HL-60/S4 treated with retinoic acid at 250 ng/mL for 4 days and 3 days (cell line): ENCODE results near the gene SLC27A3.

Experiments used
- in situ Hi-C: fragments of 300-500 bp; cut with MboI; formaldehyde crosslinking; loops from 2 replicates; pipeline ENCODE4 v1.7.0; 2022; ENCODE audit warnings: low sequenced_read_pairs

Gene SLC27A3

DNA sequence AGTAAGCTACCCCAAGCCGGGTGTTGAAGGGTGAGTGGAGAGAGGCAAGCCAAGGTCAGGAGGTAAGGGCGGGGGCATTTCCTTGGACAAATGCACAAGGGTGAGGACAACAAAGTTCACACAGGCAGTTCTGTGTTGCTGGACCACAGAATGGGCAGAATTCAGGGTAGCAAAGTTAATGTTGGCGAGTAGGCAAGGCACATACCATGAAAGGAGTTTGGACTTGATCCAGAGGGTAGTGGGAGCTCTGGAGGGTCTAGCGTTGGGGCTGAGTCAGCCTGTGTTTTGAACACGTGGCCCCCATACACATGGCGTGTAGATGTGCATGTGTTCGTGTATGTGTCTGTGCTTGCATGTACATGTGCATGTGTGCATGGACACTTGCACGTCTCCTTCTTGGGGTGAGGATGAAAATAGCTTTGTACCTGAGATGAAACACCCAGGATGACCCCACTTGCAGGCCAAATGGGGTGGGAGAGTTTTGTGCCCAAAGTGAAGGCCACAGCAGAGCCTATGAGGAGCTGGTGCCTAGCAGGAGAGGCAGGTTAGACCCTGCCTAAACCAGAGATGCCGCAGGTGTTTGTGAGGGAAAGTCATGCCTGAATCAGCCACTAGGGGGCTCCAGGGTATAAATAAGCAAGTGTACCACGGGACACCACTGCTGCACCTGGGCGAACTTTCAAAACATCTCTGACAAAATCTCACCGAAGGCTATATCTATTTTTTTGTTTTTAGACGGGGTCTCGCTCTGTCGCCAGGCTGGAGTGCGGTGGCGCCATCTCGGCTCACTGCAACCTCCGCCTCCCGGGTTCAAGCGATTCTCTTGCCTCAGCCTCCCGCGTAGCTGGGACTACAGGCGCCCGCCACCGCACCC lies 21.8 kb downstream of the SLC27A3 start:
- in situ Hi-C loops = no loop called here

DNA sequence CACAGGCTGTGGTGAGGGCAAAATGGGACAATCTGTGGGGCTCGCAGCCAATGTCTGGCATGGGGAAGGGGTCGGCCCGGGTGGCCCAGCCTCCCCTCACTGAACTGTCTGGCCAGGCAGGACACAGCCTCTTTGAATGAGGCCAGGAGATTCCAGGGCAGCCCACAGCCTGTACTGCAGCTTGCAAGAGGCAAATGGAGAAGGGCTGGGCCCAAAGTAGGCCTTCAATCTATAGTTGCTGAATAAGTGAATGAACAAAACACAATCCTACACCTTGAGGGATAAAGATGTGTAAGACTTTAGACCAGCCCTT lies 23.2 kb downstream of the SLC27A3 start:
- in situ Hi-C loops = no loop called here

DNA sequence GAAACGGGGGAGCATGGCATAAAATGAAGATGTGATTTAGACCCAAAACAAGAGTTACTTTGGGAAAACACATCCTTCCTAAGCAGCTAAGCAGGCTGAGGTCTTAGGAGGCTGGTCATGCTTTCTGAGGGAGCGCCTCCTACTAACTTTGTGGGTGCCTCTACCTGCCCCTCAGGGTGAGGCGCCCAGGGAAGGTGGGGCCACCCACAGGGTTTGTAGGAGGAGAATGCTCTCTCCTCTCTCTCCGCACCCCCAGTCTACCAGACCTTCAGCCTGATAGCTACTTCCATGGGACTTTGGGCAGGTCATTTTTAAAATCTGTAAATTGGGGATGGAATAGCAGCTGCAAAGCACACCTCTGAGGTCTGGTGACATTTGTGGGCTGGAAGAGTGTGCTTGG lies 23.8 kb downstream of the SLC27A3 start:
- in situ Hi-C loops = no loop called here

- in situ Hi-C loops = no loop called here
Observed at GRCh38 chr1:153799566-153800465, 24.6 kb downstream of the SLC27A3 start.

DNA sequence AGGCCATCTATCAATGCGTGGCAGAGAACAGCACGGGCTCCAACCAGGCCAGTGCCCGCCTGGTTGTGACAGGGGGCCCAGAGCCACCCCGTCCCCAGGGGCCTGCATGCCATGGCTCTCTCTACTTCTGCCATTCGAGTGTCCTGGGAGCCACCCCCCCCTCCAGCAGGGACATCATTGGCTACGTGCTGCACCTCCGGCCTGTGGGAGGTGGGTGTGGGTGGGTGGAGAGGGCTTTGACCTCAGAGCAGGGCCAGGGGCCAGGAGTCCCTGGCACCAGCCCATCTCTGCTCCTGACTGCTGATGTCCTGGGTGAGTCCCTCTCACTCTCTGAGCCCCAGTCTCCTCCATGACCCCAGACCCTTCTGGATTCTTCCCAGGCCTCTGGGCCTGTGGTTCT lies 25.3 kb downstream of the SLC27A3 start:
- in situ Hi-C loops = no loop called here

DNA sequence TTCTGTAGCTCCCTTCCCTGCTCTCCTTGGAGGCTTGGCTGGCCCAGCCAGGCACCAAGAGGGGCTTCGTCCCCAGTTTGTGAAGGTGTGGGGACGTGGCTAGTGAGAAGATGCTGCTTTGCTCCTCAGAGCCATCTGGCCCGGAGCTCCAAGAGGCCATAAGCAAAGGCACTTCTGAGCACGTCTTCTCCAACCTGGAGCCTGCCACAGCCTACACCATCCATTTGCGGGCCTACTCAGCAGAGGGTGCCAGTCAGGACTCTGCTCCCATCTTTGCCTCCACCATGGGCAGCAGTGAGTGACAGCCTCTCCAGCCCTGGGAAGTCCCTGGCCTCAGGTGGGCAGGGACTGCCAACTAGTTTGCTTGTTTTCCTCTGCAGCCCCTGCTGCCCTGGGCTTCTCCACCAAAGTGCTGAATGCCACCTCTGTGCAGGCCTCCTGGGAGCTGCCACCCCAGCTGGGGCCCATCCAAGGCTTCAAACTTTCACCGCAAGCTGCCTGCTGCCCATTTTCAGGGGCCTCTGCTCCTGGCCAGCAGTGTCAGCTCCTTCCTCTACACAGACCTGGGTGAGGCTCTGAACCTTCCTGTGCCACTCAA lies 25.9 kb downstream of the SLC27A3 start:
- in situ Hi-C loops = no loop called here

DNA sequence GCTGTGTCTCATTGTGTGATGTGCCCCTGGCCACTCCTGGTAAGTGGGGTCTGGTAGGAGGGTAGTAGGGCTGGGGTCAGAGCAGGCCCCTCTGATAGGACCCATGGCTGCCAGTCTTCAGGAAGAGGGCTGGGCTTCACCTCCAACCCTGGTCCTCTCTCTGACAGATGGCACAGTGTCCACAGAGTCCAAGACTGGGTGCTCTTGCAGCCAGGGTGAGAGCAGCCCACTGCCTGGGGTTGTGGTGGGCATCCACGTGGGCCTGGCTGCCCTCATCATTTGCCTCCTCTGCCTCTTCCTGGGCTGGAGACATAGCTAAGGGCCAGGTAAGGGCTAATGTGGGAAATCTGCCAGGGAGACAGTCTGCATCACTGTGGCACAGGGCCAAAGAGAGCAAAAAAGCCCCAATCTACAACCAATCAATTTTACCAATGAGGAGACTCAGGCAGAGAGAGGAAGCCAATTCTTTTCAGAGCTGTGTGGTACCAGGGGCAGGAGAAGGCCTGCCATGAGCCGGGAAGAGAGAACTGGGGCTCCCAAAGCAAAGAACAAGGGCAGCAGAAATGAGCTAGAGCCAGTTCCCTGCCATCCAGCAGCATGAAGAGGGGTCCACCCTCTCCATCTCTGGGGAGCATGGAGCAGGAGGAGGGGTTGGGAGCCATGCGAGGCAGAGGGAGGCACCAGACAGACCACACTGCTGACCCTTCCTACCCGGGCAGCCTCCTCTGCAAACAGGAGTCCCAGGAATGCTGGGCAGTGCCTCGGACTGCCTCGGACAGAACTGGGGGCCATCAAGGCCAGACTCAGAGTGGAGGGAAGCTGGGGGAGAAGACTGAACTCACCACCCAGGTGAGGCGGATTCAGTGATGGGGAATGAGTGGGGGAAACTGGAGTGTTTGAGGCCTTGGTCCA lies 26.8 kb downstream of the SLC27A3 start:
- in situ Hi-C loops = no loop called here

DNA sequence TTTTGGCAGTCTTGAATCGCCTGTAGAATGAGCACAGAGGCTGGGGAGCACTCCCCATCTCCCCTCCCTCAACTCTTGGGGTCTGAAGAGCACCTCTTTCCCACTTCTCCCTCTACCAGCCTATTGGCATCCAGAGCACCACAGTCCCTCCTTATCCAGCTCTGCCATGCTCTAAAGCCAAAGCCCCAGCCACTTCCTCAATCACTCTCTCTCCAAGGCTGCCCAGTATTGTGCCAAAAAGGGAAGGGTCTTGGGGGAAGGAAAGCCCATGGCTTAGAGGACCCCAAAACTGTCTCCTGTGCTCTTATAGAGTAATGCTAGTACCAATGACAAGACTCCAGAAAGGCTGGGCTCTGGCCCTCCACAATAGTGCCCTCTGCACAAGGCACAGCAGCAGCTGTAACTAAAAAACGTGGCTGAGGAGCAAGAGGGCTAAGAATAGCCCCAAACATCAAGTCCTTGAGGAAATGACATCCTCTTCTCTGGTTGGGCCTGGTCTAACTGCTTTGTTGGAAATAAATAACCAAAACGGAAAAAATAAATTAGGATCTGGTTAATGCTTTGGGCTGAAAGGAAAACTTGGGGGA lies 28.4 kb downstream of the SLC27A3 start:
- in situ Hi-C loops = no loop called here

DNA sequence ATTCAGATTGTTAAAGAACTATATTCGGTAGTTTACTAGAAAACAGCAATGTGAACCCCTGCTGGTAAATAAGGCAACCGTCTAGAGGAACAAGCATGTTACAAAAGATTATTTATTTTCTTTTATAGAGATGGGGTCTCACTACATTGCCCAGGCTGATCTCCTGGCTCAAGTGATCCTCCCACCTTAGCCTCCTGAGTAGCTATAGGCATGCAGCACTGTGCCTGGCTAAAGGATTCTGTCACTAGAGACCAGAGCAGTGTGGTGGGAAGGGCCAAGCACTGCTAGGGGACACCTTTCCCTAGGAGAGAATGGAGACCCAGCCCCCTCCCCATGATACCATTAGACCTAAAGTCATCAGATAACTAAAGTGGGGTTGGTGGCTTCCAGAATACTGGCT lies 28.9 kb downstream of the SLC27A3 start:
- in situ Hi-C loops = no loop called here

- in situ Hi-C loops = no loop called here
Observed at GRCh38 chr1:153805042-153805745, 30.0 kb downstream of the SLC27A3 start.

GRCh38 chr1:153805886-153806719 lies 30.9 kb downstream of the SLC27A3 start:
- in situ Hi-C loops = no loop called here

DNA sequence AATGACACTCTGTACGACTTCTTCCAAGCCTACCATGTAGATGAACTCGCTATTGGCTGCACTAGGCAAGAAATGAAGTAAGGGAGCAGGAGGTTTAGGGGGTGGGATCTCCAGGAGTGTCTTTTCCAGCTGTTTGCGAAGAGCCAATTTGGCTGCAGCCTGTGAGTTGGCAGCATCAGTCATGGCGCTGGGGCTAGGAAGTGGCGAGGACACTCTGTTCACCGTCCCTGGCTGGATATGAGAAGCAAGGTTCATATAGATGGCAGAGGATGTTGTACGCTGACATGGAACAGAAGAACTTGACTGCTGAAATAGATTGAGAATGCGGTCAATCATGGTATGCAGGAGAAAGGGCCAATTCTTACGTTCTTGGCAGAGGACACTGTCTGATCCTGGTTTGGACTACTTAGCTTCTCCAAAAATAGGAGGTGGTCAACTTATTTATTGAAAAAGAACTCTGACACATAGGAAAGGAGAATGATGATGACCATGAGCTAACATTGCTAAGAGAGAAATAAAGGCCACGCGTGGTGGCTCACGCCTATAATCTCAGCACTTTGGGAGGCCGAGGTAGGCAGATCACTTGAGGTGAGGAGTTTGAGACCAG lies 41.2 kb downstream of the SLC27A3 start:
- in situ Hi-C loops = loop anchor here (10.0 kb wide), 1 partner anchor 168 kb away; the partner anchor contains the start of gene RAB13

- in situ Hi-C loops = loop anchor here (10.0 kb wide), 1 partner anchor 166 kb away; the partner anchor contains the start of gene RAB13
Observed at GRCh38 chr1:153818876-153819275, 43.7 kb downstream of the SLC27A3 start.

- in situ Hi-C loops = no loop called here
Observed at GRCh38 chr1:153827168-153827964, 52.2 kb downstream of the SLC27A3 start.
